ENCODE results near the gene PCDHB11.
"Not testable (repeated sequence)": the region's sequence is repeated elsewhere in the genome, so short reads cannot be mapped to it uniquely, and the experiment has no call there.

DNA sequence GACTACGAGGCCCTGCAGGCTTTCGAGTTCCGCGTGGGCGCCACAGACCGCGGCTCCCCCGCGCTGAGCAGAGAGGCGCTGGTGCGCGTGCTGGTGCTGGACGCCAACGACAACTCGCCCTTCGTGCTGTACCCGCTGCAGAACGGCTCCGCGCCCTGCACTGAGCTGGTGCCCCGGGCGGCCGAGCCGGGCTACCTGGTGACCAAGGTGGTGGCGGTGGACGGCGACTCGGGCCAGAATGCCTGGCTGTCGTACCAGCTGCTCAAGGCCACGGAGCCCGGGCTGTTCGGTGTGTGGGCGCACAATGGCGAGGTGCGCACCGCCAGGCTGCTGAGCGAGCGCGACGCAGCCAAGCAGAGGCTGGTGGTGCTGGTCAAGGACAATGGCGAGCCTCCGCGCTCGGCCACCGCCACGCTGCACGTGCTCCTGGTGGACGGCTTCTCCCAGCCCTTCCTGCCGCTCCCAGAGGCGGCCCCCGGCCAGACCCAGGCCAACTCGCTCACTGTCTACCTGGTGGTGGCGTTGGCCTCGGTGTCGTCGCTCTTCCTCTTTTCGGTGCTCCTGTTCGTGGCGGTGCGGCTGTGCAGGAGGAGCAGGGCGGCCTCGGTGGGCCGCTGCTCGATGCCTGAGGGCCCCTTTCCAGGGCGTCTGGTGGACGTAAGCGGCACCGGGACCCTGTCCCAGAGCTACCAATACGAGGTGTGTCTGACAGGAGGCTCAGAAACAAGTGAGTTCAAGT is 15.1 kb upstream of the PCDHB11 start:
- TF ChIP-seq, protein P1, sequence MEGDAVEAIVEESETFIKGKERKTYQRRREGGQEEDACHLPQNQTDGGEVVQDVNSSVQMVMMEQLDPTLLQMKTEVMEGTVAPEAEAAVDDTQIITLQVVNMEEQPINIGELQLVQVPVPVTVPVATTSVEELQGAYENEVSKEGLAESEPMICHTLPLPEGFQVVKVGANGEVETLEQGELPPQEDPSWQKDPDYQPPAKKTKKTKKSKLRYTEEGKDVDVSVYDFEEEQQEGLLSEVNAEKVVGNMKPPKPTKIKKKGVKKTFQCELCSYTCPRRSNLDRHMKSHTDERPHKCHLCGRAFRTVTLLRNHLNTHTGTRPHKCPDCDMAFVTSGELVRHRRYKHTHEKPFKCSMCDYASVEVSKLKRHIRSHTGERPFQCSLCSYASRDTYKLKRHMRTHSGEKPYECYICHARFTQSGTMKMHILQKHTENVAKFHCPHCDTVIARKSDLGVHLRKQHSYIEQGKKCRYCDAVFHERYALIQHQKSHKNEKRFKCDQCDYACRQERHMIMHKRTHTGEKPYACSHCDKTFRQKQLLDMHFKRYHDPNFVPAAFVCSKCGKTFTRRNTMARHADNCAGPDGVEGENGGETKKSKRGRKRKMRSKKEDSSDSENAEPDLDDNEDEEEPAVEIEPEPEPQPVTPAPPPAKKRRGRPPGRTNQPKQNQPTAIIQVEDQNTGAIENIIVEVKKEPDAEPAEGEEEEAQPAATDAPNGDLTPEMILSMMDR (IDR thresholded peaks at IDR 0.05 in 4 of 5, conservative IDR thresholded peaks at IDR 0.05 in 1 of 5), result not testable (repeated sequence)
- not testable (repeated sequence) for TF ChIP-seq POLR2A (IDR thresholded peaks at IDR 0.05)

Data from gastrocnemius medialis (tissue), 4 donors.